Upper lobe of left lung (tissue), 6 donors: ENCODE results near the gene CCDC69. TPM values are rescaled to one million over a fixed set of nuclear protein-coding genes. Genes with fewer than 3 reads are reported as not detected.
"Not testable (repeated sequence)": the region's sequence is repeated elsewhere in the genome, so short reads cannot be mapped to it uniquely, and the experiment has no call there.

Experiments
- ATAC-seq, 2 donors: fragments of 200-7000 bp; cut with Tn5 transposase; one replicate each; pipeline ENCODE4 v1.9.1; 2022; ENCODE audit warnings: mild to moderate bottlenecking in 2 of 2, moderate library complexity in 2 of 2; ENCODE audit not compliant: low FRiP score in 2 of 2
- DNase-seq, 2 donors: peaks; one replicate each; pipeline ENCODE4 v3.0.0-alpha.2; 2019 to 2020
- H3K27ac ChIP-seq, 4 donors: fragments of 200-600 bp; sonication (generic); one replicate each; pipeline ENCODE4 v1.5.1; 2016 to 2019
- H3K27me3 ChIP-seq, 4 donors: fragments of 200-600 bp; sonication (generic); one replicate each; pipeline ENCODE4 v1.5.1; 2017 to 2019
- H3K36me3 ChIP-seq, 4 donors: fragments of 200-600 bp; sonication (generic); one replicate each; pipeline ENCODE4 v1.5.1; 2016 to 2019
- H3K4me1 ChIP-seq, 4 donors: fragments of 200-600 bp; sonication (generic); one replicate each; pipeline ENCODE4 v1.5.1; 2018 to 2019
- H3K4me3 ChIP-seq, 4 donors: fragments of 200-600 bp; sonication (generic); one replicate each; pipeline ENCODE4 v1.5.1; 2017 to 2019; ENCODE audit warnings: mild to moderate bottlenecking in 2 of 4, moderate library complexity in 1 of 4
- H3K9me3 ChIP-seq, 4 donors: fragments of 200-600 bp; sonication (generic); one replicate each; pipeline ENCODE4 v1.5.1; 2018 to 2019
- EP300 ChIP-seq, 4 donors: sonication (generic); formaldehyde crosslinking; IDR thresholded peaks; one replicate each; pipeline ENCODE4 v1.5.1; 2017; ENCODE audit warnings: antibody characterized with exemption in 4 of 4, control low read depth in 2 of 4
- POLR2A ChIP-seq, 4 donors: fragments of 450-650 bp; IDR thresholded peaks; one replicate each; pipeline ENCODE4 v1.5.1; 2016 to 2017; ENCODE audit warnings: antibody characterized with exemption in 4 of 4, mild to moderate bottlenecking in 2 of 4
- POLR2AphosphoS5 ChIP-seq, 2 donors: sonication (generic); formaldehyde crosslinking; IDR thresholded peaks; one replicate each; pipeline ENCODE4 v1.5.1; 2017; ENCODE audit warnings: antibody characterized with exemption in 2 of 2
- WGBS, 2 donors: methylation state at CpG; one replicate each; pipeline ENCODE4 v1.1.5; 2017 to 2018; 5-methylcytosine and 5-hydroxymethylcytosine counted together
- total RNA-seq, 6 donors: library from RNA; depleted of rRNA in 4 of 6; stranded (reverse); fragments of >200 nt in 4 of 6; gene quantifications; one replicate each; pipeline versions ENCODE4 v1.1.0 to v1.2.1, GENCODE V29; 2016 to 2021
- TF ChIP-seq, protein P1 (sequence below), 6 experiments: fragments of 450-650 bp in 4 of 6; fragments of 200-600 bp in 2 of 6; sonication (generic) in 2 of 6; IDR thresholded peaks; one replicate each; pipeline ENCODE4 v1.5.1; 2016 to 2019; ENCODE audit warnings: antibody characterized with exemption in 6 of 6
- donor health status: DM: no; HTN: no; CAD: no; lungs with moderate emphysema.
- donor health status: DM: no; HTN: yes; CAD: no; lungs with severe emphysema.

CCDC69 gene
- total RNA-seq, 6 donors from 2014 or later: 61.0 to 119 (median 92.6) TPM

DNA sequence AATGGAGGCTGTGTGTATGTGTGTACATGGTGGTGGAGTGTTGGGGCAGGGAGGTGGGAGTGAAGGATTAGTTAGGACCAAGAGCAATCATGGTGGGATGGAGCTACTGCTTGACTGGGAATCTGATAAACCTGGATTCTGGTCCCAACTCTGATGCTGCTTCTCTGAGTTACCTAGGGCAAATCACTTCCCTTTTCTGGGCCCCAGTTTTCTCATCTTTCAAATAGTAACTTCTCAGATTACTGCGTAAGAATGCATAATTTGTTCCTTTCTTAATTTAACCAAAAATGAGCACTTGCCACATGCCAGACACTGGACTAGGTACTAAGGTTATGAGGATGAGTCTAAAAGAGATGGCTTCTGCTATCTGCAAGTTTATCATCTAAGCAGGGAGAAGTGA is 45.5 kb downstream of the CCDC69 start:
- Histone ChIP-seq H3K4me3 (no peak overlapping the region), H3K4me1 (peaks cover 0 to 1% (median under 1%) of the 10 kb centered on the region in 4 donors), H3K27ac (no peak overlapping the region), H3K36me3 (peaks cover 14 to 33% (median 25%) of the 10 kb centered on the region in 4 donors), H3K9me3 (no peaks in the 10 kb centered on the region), H3K27me3 (no peaks in the 10 kb centered on the region)
- 81 to 100% methylated on average over 1 of the region's 1 CpG for WGBS, 2 donors
- ATAC-seq (no peak), DNase-seq (peak in 1 of 2 donors; percentile 12)
- TF ChIP-seq EP300 (IDR thresholded peaks at IDR 0.05): no peak
- TF ChIP-seq POLR2A (IDR thresholded peaks at IDR 0.05): no peak
- TF ChIP-seq POLR2AphosphoS5 (IDR thresholded peaks at IDR 0.05): no peak
- TF ChIP-seq, protein P1, sequence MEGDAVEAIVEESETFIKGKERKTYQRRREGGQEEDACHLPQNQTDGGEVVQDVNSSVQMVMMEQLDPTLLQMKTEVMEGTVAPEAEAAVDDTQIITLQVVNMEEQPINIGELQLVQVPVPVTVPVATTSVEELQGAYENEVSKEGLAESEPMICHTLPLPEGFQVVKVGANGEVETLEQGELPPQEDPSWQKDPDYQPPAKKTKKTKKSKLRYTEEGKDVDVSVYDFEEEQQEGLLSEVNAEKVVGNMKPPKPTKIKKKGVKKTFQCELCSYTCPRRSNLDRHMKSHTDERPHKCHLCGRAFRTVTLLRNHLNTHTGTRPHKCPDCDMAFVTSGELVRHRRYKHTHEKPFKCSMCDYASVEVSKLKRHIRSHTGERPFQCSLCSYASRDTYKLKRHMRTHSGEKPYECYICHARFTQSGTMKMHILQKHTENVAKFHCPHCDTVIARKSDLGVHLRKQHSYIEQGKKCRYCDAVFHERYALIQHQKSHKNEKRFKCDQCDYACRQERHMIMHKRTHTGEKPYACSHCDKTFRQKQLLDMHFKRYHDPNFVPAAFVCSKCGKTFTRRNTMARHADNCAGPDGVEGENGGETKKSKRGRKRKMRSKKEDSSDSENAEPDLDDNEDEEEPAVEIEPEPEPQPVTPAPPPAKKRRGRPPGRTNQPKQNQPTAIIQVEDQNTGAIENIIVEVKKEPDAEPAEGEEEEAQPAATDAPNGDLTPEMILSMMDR (IDR thresholded peaks at IDR 0.05): no peak

DNA sequence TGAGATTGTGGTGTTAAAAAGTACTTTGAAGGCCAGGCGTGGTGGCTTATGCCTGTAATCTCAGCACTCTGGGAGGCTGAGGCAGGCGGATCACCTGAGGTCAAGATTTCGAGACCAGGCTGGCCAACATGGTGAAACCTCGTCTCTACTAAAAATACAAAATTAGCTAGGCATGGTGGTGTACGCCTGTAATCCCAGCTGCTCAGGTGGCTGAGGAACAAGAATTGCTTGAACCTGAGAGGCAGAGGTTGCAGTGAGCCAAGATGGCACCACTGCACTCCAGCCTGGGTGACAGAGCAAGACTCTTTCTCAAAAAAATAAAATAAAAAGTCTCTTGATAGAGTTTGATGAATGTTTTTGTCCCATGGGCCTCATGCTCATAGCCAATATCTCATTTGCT is 47.6 kb downstream of the CCDC69 start:
- peaks cover 0 to 13% (median 11%) of the 10 kb centered on the region in 4 donors for H3K36me3 ChIP-seq
- H3K4me1 ChIP-seq, ATAC-seq, H3K4me3 ChIP-seq, H3K27me3 ChIP-seq, H3K9me3 ChIP-seq, DNase-seq, H3K27ac ChIP-seq: not testable (repeated sequence)
- 69 to 100% methylated on average over 5 of the region's 5 CpGs for WGBS, 2 donors

DNA sequence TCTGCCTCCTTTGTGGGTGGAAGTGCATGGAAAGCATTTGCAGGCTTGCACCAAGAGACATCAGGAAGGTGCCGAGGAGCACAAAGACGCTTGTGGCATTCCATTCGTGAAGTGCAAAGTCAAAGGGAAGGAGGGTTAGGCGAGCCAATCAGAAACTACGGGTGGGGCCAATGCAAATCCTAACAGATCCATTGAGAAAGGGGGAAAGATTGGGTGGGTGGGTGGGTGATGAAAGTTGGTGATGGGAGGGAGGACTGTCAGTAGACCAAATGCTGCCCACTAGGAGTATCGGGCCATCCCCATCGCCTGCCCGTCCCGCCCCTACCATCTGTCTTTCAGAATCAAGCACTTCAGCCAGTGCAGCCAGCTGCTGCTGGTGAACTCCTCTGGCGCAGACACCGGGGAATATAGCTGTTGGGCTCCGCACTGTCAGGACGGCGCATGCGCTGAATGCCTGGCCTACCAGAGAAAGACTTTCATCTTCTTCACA is 49.2 kb downstream of the CCDC69 start:
- WGBS, 2 donors: 73 to 82% methylated on average over 14 to 15 of the region's 15 CpGs
- H3K4me3 ChIP-seq: peak overlapping the region in 1 of 4 donors; percentile 17
- TF ChIP-seq POLR2AphosphoS5 (IDR thresholded peaks at IDR 0.05) (no peak), POLR2A (IDR thresholded peaks at IDR 0.05) (no peak), EP300 (IDR thresholded peaks at IDR 0.05) (no peak)
- TF ChIP-seq, protein P1 (IDR thresholded peaks at IDR 0.05): no peak
- peaks cover 0 to 4% (median 0%) of the 10 kb centered on the region in 4 donors for H3K4me1 ChIP-seq
- peaks cover 0 to 7% (median 1%) of the 10 kb centered on the region in 4 donors for H3K36me3 ChIP-seq
- DNase-seq (peak in 1 of 2 donors; percentile 45), ATAC-seq (peak in 1 of 2 donors; percentile 16)
- H3K27ac ChIP-seq: no peak overlapping the region
- H3K9me3 ChIP-seq: no peaks in the 10 kb centered on the region
- no peaks in the 10 kb centered on the region for H3K27me3 ChIP-seq

DNA sequence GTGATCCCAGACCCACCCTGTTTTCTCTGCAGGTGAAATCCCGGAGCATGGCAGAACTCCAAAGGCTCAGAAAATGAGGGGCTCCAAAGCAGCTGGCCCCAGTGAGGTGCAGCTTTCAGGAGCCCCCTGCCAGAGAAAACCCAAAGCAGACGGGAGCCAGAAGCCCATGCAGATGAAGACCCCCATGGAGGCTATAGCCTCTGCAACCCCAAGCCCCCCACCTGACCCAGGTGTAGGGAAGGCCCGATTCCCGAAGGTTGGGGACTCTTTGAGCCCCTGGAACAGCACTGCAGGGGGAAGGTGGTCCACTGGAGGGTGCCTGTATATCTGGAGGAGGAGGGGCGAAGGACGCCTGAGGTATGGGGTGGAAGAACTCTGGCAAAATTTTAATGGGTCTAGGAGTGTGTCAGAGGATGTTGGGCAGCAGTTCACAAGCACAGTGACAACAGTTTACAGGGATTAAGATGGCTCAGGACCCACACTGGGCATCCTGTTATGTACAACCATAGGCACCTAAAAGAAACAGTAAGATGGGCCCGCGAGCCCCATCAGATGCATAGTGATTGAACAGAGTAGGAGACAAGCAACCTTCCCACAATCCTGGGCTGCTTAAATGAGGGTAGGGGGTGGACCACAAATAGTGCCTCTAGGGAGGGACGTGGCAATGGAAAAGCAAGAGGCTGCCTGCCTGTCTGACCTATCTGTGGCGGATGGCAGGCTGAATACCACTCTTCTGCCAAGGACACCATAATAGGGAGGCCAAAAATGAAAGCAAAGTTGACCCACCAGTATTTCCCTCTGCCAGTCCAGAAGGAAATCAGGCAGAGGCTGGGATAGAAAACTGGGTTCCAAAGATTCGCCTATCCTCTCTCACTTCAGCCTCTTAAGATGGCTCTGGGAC is 49.9 kb downstream of the CCDC69 start:
- DNase-seq: no peak
- ATAC-seq: no peak
- 89 to 90% methylated on average over 11 of the region's 11 CpGs for whole genome bisulfite sequencing, 2 donors
- peak overlapping the region in 1 of 4 donors; percentile 17 for H3K4me3 ChIP-seq
- no peaks in the 10 kb centered on the region for H3K9me3 ChIP-seq
- peaks cover 0 to 7% (median 0%) of the 10 kb centered on the region in 4 donors for H3K36me3 ChIP-seq
- H3K27me3 ChIP-seq: no peaks in the 10 kb centered on the region
- H3K4me1 ChIP-seq: peaks cover 0 to 4% (median 0%) of the 10 kb centered on the region in 4 donors
- TF ChIP-seq POLR2AphosphoS5 (IDR thresholded peaks at IDR 0.05): no peak
- TF ChIP-seq EP300 (IDR thresholded peaks at IDR 0.05): no peak
- TF ChIP-seq POLR2A (IDR thresholded peaks at IDR 0.05): no peak
- TF ChIP-seq, protein P1 (IDR thresholded peaks at IDR 0.05): no peak
- no peak overlapping the region for H3K27ac ChIP-seq

DNA sequence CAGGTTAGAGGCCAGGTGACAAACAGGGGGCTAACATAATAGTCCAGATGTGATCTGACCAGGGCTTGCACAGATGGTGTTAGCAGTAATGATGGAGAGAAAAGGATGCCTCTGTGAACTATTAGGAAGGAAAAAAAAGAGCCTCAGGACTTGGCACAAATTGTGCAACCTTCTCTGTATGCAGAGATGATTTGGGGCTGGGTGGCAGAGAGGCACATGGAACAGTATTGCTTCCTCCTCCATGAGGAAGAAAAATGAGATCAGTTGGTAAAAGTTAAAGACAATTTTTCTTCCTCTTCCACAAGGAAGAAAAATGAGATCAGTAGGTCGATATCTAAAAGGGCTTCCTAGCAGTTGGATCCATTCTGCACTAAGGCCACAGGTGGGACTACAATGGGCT is 52.4 kb downstream of the CCDC69 start:
- no peak overlapping the region for H3K4me3 ChIP-seq
- DNase-seq (peak in 1 of 2 donors; percentile 24), ATAC-seq (no peak)
- 61 to 74% methylated on average over 1 of the region's 1 CpG for WGBS, 2 donors
- no peaks in the 10 kb centered on the region for H3K9me3 ChIP-seq
- peaks cover 0 to 4% (median 0%) of the 10 kb centered on the region in 4 donors for H3K4me1 ChIP-seq
- H3K27me3 ChIP-seq: no peaks in the 10 kb centered on the region
- H3K36me3 ChIP-seq: no peaks in the 10 kb centered on the region
- no peak for TF ChIP-seq POLR2A (IDR thresholded peaks at IDR 0.05)
- TF ChIP-seq POLR2AphosphoS5 (IDR thresholded peaks at IDR 0.05): no peak
- TF ChIP-seq, protein P1 (IDR thresholded peaks at IDR 0.05): no peak
- TF ChIP-seq EP300 (IDR thresholded peaks at IDR 0.05): no peak
- no peak overlapping the region for H3K27ac ChIP-seq
